Brain microvascular endothelial cell (primary cell): ENCODE results near the gene MTHFD1L.

ENCODE experiments used
- DNase-seq: peaks from one replicate; pipeline ENCODE4 v3.0.0-alpha.2; 2020
- H3K27ac ChIP-seq: fragments of 250-450 bp; sonication (Bioruptor Pico); 2 replicates; pipeline ENCODE4 v1.5.1; 2020; ENCODE audit warnings: mild to moderate bottlenecking, moderate library complexity
- H3K27me3 ChIP-seq: fragments of 250-450 bp; sonication (Bioruptor Pico); replicated peaks from 2 replicates; pipeline ENCODE4 v1.5.1; 2020; ENCODE audit warnings: mild to moderate bottlenecking
- H3K36me3 ChIP-seq: fragments of 250-450 bp; sonication (Bioruptor Pico); replicated peaks from 2 replicates; pipeline ENCODE4 v1.5.1; 2020; ENCODE audit warnings: mild to moderate bottlenecking
- H3K4me3 ChIP-seq: 2 replicates; pipeline ENCODE4 v1.5.1; 2011; ENCODE audit warnings: low read depth, mild to moderate bottlenecking, control low read depth, low read length, moderate library complexity
- CTCF ChIP-seq: IDR thresholded peaks from 2 replicates; pipeline ENCODE4 v1.5.1; 2011; ENCODE audit warnings: low read depth, mild to moderate bottlenecking, moderate library complexity, low read length, control low read depth, inconsistent platforms; ENCODE audit errors: missing control alignments
- in situ Hi-C: cut with HindIII; loops from 2 replicates; pipeline ENCODE4 v1.10.0; 2017; ENCODE audit warnings: low sequenced_read_pairs, low pct_ligation_motif_present

The MTHFD1L gene

DNA sequence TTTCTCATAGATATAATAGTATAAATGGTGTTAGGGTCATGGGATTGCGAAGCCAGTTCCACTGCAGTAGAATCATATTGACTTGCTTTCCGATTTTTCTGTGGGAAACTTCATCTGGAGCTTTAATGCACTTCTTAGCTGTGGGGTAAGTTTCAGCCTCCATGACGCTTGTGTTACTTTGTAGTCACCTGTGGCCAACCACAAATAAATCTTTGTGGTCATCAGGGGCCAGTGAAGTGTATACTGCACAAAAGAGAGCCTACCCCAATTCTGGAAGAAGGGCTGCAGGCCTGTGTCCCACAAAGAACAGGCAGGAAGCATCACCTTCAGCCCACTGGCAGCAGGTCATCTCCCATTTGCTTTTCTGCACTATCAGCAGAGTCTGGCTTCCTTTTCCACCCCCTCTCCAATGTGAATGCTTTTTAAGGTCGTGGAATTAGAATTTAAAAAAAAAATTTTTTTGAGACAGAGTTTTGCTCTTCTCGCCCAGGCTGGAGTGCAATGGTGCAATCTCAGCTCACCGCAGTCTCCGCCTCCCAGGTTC, 32.0 kb downstream of the MTHFD1L start:
- Histone ChIP-seq H3K27ac (no peak overlapping the region), H3K4me3 (no peak overlapping the region), H3K36me3 (peaks cover 14% of the 10 kb centered on the region), H3K27me3 (no peaks in the 10 kb centered on the region)
- in situ Hi-C loops = loop anchor here (25.0 kb wide), 1 partner anchor 465 kb away; no protein-coding TSS in a partner anchor
- DNase-seq = no peak
- TF ChIP-seq CTCF = no peak

DNA sequence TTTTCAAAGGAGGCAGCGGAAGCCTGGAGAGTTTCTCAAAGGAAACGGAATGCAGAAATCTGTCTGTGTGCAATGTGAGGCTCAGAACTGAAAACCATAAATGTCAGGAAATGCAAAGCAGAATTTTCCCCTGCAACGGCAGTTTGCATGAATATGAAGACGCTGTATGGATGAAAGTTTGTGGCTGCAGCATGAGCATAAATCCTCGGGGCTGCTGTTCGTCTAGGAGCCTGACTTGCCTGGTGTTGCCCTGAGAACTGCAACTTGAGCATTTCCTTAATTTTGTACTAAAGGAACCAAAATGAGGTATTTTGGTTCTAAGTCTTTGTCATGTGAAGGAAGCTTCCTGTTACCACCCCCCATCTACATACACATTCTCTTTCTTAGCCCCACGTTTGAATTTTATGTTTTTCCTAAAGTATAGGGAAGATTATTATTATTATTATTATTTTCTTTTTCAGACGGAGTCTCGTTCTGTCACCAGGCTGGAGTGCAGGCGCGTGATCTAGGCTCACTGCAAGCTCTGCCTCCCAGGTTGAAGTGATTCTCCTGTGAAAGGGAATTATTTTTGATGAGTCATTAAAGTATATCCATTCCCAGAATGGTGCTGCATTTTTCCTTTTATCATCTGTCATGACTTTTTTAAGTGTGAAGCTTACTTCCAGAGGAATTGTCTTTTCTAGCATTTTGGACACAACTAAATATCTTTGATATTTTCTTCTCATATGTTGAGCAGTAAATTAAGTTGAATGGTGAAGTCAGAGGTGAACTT, 33.1 kb downstream of the MTHFD1L start:
- in situ Hi-C loops = loop anchor here (25.0 kb wide), 1 partner anchor 464 kb away; no protein-coding TSS in a partner anchor
- peaks cover 13% of the 10 kb centered on the region for H3K36me3 ChIP-seq
- peak; percentile 42 for DNase-seq
- H3K27me3 ChIP-seq = no peaks in the 10 kb centered on the region
- H3K4me3 ChIP-seq = no peak overlapping the region
- peak overlapping the region; percentile 64 for H3K27ac ChIP-seq
- TF ChIP-seq CTCF = no peak

DNA sequence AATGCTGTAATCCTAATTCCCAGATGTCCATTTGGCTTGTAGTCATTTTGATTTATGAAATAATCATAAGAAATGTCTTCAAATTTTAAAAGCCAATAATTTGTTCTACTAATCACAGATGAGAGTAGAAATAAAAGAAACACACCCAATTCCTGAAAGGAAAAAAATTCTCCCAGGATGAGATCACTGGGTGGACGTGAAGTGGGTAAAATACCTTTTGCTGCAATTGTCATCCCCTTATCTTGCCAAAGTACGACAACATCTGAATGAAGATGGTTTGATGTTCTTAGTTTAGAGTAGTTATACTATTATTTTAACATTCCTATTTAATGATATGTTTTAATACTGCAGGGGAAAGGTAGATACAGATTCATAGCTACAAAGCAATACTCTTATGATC, 33.7 kb downstream of the MTHFD1L start:
- in situ Hi-C loops = loop anchor here (25.0 kb wide), 1 partner anchor 463 kb away; no protein-coding TSS in a partner anchor
- Histone ChIP-seq H3K4me3 (no peak overlapping the region), H3K27me3 (no peaks in the 10 kb centered on the region), H3K27ac (peak overlapping the region; percentile 64), H3K36me3 (peaks cover 10% of the 10 kb centered on the region)
- no peak for TF ChIP-seq CTCF
- DNase-seq = no peak

DNA sequence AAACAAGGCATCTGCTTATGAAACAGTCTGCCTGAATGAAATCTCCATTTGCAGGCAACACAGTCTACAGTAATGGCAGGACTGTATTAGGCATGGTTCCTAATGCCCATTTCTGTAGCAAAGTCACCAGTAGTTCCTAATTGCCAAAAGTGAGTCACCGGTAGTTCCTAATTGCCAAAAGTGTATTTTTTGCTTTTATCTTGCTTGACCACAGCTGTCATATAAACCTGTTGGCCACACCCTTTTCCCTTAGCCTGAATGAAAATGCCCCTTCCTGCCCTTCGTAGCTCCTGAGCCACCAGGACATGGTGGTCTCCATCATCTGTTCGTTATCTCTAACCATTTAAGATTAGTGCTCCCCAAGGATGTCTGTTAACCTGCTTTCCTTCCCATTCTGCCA, 34.5 kb downstream of the MTHFD1L start:
- in situ Hi-C loops = no loop called here
- no peak for TF ChIP-seq CTCF
- Histone ChIP-seq H3K27me3 (no peaks in the 10 kb centered on the region), H3K27ac (no peak overlapping the region), H3K4me3 (no peak overlapping the region), H3K36me3 (peaks cover 8% of the 10 kb centered on the region)
- no peak for DNase-seq

GRCh38 chr6:150902142-150902776, 36.8 kb downstream of the MTHFD1L start:
- Histone ChIP-seq H3K36me3 (peaks cover 21% of the 10 kb centered on the region), H3K4me3 (no peak overlapping the region), H3K27me3 (no peaks in the 10 kb centered on the region), H3K27ac (no peak overlapping the region)
- in situ Hi-C loops = no loop called here
- TF ChIP-seq CTCF = no peak
- DNase-seq = no peak
